ENCODE data around the gene CACNA2D1.

DNA sequence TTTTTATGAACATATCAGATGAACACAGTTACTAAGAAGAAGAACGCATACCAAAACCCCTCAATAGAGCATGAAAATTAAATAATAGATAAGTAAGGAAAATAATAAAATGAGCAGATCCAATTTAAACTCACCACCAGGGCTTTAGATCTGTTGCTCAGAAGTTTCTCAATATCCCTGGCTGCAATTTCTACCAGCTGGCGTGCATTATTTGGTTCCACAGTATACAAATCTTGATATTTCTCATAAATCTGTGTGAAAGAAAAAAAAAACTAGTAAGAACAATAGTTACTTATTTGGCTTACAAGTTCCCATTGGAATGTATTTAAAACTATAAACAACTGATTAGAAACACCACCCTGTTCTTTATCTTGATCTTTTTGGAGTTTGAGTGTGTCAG is 108.6 kb downstream of the CACNA2D1 start:
- TF ChIP-seq, protein P1, sequence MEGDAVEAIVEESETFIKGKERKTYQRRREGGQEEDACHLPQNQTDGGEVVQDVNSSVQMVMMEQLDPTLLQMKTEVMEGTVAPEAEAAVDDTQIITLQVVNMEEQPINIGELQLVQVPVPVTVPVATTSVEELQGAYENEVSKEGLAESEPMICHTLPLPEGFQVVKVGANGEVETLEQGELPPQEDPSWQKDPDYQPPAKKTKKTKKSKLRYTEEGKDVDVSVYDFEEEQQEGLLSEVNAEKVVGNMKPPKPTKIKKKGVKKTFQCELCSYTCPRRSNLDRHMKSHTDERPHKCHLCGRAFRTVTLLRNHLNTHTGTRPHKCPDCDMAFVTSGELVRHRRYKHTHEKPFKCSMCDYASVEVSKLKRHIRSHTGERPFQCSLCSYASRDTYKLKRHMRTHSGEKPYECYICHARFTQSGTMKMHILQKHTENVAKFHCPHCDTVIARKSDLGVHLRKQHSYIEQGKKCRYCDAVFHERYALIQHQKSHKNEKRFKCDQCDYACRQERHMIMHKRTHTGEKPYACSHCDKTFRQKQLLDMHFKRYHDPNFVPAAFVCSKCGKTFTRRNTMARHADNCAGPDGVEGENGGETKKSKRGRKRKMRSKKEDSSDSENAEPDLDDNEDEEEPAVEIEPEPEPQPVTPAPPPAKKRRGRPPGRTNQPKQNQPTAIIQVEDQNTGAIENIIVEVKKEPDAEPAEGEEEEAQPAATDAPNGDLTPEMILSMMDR (IDR thresholded peaks at IDR 0.05), result no peak
- TF ChIP-seq POLR2A (IDR thresholded peaks at IDR 0.05) (no peak), POLR2AphosphoS5 (IDR thresholded peaks at IDR 0.05) (no peak), EP300 (IDR thresholded peaks at IDR 0.05) (no peak)
